GM12864 (cell line): ENCODE measurements around the gene KIZ.

ENCODE experiments used
- DNase-seq: peaks from one replicate; pipeline ENCODE4 v3.0.0-alpha.2; 2011; ENCODE audit warnings: low read depth
- H3K4me3 ChIP-seq: 2 replicates; pipeline ENCODE4 v1.5.1; 2011; ENCODE audit warnings: mild to moderate bottlenecking, low read depth, low read length, control low read depth
- CTCF ChIP-seq: IDR thresholded peaks from 2 replicates; pipeline ENCODE4 v1.5.1; 2011; ENCODE audit warnings: low read depth, mild to moderate bottlenecking, moderate library complexity, low read length, control low read depth, inconsistent platforms; ENCODE audit errors: missing control alignments

Gene KIZ

GRCh38 chr20:21280522-21281016 is 154.7 kb downstream of the KIZ start:
- TF ChIP-seq CTCF: no peak
- H3K4me3 ChIP-seq: no peak overlapping the region
- no peak for DNase-seq

DNA sequence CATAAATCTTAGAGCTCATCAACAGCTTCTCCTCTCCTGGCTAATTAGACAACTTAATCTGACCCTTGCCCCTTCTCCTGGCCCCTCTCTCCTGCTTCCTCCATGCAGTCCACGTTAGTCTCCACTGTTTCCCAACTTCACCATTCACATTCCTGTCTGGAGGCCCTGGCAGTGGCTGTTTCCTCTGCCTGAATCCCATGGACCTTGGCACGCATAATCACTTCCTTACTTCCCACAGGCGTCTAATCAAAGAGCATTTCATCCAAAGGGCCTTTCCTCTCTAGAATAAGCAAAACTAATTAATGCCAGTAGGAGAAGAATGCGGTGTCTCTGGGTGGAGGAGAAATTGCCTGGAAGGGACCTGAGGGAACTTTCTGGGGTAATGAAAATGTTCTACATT is 160.9 kb downstream of the KIZ start:
- no peak overlapping the region for H3K4me3 ChIP-seq
- DNase-seq: no peak
- no peak for TF ChIP-seq CTCF

DNA sequence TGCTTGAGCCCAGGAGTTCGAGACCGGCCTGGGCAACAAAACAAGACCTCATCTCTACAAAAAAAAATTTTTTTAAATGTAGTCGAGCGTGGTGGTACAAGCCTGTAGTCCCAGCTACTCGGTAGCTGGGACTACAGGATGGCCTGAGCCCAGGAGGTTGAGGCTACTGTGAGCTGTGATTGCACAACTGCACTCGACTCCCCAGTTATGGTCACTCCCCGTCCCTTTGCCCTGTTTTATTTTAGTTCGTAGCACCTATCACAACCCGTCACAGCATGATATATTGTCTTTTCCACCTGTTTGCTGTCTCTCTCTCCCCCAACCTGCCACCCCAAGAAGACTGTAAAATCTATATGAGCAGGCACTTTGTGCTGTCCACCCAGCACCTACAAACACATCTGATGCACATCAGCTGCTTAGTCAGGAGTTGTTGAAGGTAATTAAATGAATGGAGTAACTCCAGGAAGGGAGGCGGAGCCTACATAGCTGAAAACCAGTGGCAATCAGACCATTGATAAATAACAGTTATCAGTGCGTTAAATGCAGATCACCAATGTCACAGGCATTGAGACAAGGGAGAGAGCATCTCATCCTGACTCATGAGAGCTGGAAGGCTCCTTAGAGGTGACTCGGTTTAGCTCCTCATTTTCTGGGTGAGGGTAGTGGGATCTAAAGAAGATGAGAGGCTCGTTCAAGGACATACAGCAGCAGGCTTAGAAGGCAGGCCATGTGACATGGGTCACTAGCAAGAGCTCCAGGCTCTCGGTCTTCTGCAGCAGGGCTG is 162.9 kb downstream of the KIZ start:
- TF ChIP-seq CTCF: no peak
- DNase-seq: no peak
- no peak overlapping the region for H3K4me3 ChIP-seq

GRCh38 chr20:21289651-21290050 is 163.8 kb downstream of the KIZ start:
- no peak overlapping the region for H3K4me3 ChIP-seq
- no peak for TF ChIP-seq CTCF
- no peak for DNase-seq

DNA sequence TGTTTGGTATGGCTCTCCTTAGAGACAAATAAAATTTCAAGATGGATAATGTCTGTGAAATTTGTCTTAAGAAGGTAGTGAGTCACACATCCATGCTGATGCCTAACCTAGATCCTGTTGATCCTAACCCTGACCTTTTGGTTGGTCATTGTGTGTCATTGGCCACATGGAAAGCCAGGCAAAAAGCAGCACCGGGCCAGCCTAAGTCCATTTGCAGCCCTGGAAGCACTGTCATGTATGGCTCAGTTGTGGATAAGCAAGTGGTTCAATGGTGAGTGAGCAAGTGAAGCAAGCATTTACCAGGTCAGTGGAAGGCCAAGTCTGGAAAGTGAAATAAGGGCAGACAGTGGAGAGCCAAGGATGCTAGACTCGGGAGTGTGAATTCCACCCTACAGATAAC is 165.1 kb downstream of the KIZ start:
- TF ChIP-seq CTCF: no peak
- no peak overlapping the region for H3K4me3 ChIP-seq
- DNase-seq: no peak

- DNase-seq: no peak
- no peak overlapping the region for H3K4me3 ChIP-seq
- TF ChIP-seq CTCF: no peak
Observed at GRCh38 chr20:21294755-21295154, 168.9 kb downstream of the KIZ start.
